Measurements from ENCODE around the gene SYNGR4.
A peak's percentile ranks its signal among the peaks of the same experiment; 100 is the strongest.
"Not testable (repeated sequence)": the region's sequence is repeated elsewhere in the genome, so short reads cannot be mapped to it uniquely, and the experiment has no call there.

SYNGR4 gene

GRCh38 chr19:48371367-48371766 lies 7.2 kb downstream of the SYNGR4 start:
- DNase-seq (ENCODE audit: low spot score), result no peak

GRCh38 chr19:48371771-48372170 lies 7.6 kb downstream of the SYNGR4 start:
- not testable (repeated sequence) for DNase-seq (ENCODE audit: low spot score)

- no peak for DNase-seq (ENCODE audit: low spot score)
Measured at GRCh38 chr19:48372904-48373303, 8.7 kb downstream of the SYNGR4 start.

- DNase-seq (ENCODE audit: low spot score), result no peak
Measured at GRCh38 chr19:48373567-48373966, 9.4 kb downstream of the SYNGR4 start.

- no peak for DNase-seq (ENCODE audit: low spot score)
Measured at GRCh38 chr19:48378194-48378570, 14.0 kb downstream of the SYNGR4 start.

- DNase-seq (ENCODE audit: low spot score), result no peak
Measured at GRCh38 chr19:48379058-48379457, 14.9 kb downstream of the SYNGR4 start.

- no peak for DNase-seq (ENCODE audit: low spot score)
Measured at GRCh38 chr19:48381178-48381950, 17.2 kb downstream of the SYNGR4 start.

GRCh38 chr19:48382286-48382685 lies 18.1 kb downstream of the SYNGR4 start:
- DNase-seq (ENCODE audit: low spot score), result no peak

- no peak for DNase-seq (ENCODE audit: low spot score)
Measured at GRCh38 chr19:48385461-48386087, 21.4 kb downstream of the SYNGR4 start.

- DNase-seq (ENCODE audit: low spot score), result no peak
Measured at GRCh38 chr19:48386981-48387380, 22.8 kb downstream of the SYNGR4 start.

GRCh38 chr19:48390188-48391099 lies 26.3 kb downstream of the SYNGR4 start:
- DNase-seq (ENCODE audit: low spot score), result peak; percentile 79

- DNase-seq (ENCODE audit: low spot score), result peak; percentile 95
Measured at GRCh38 chr19:48391100-48392005, 27.2 kb downstream of the SYNGR4 start, which contains the start of gene KDELR1. TSS of gene KDELR1 (minus strand) at chr19:48391551. CDS start at chr19:48391358, 193 bp downstream.

- not testable (repeated sequence) for DNase-seq (ENCODE audit: low spot score)
Measured at GRCh38 chr19:48392006-48392344, 27.8 kb downstream of the SYNGR4 start.

- no peak for DNase-seq (ENCODE audit: low spot score)
Measured at GRCh38 chr19:48392860-48393558, 28.8 kb downstream of the SYNGR4 start.

GRCh38 chr19:48393559-48394330 lies 29.6 kb downstream of the SYNGR4 start, which contains the start of gene GRIN2D:
TSS of gene GRIN2D (plus strand) at chr19:48393668. CDS start at chr19:48398393, 4,725 bp downstream.
- no peak for DNase-seq (ENCODE audit: low spot score)

GRCh38 chr19:48394331-48395169 lies 30.4 kb downstream of the SYNGR4 start:
- DNase-seq (ENCODE audit: low spot score), result no peak

GRCh38 chr19:48395170-48395455 lies 30.9 kb downstream of the SYNGR4 start:
- no peak for DNase-seq (ENCODE audit: low spot score)

GRCh38 chr19:48395499-48395898 lies 31.3 kb downstream of the SYNGR4 start:
- DNase-seq (ENCODE audit: low spot score), result no peak
